ENCODE measurements around the gene TBCB.
"Not testable (repeated sequence)": the region's sequence is repeated elsewhere in the genome, so short reads cannot be mapped to it uniquely, and the experiment has no call there.

TBCB gene

DNA sequence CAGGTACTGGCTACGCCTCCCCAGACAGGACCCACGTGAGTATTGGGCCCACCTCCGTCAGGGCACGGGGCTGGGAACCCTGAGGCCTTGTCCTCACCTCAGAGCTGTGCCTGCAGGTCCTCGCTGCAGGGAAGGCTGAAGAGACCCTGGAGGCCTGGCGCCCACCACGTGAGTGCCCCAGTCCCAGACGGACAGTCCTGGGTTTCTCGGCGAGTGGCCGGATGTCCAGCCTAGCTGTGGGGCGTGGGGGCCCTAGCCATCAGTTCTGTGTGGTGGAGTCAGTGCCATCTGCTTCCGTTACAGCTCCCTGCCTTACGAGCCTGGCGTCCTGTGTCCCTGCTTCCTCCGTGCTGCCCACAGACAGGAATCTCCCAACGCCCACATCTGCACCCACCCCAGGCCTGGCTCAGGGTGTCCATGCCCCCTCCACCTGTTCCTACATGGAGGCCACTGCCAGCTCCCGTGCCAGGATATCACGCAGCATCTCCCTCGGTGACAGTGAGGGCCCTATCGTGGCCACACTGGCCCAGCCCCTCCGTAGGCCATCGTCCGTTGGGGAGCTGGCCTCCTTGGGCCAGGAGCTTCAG lies 12.1 kb upstream of the TBCB start:
- no peak for DNase-seq

GRCh38 chr19:36103842-36104552 lies 11.3 kb upstream of the TBCB start:
- DNase-seq: no peak

DNA sequence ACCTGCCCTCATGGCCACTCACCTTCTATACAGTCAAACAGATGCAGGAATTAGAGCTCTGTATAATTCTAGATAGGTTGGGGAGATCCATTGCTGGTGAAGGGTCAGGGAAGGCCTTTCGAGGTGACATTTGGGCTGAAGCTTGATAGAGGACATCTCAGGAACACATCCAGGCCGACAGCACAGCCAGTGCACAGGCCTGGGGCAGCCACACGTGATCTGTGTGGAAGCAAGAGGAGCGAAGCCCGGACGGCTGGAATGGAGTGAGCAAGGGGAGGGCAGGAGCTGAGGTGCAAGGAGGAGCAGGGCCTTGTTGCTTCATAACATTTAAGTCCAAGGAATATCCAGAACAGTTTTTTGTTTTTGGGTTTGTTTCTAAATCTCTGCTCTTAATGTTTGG lies 8.8 kb upstream of the TBCB start:
- no peak for DNase-seq

GRCh38 chr19:36106991-36107390 lies 8.3 kb upstream of the TBCB start:
- DNase-seq: no peak

- no peak for DNase-seq
Observed at GRCh38 chr19:36108684-36109083, 6.6 kb upstream of the TBCB start.

DNA sequence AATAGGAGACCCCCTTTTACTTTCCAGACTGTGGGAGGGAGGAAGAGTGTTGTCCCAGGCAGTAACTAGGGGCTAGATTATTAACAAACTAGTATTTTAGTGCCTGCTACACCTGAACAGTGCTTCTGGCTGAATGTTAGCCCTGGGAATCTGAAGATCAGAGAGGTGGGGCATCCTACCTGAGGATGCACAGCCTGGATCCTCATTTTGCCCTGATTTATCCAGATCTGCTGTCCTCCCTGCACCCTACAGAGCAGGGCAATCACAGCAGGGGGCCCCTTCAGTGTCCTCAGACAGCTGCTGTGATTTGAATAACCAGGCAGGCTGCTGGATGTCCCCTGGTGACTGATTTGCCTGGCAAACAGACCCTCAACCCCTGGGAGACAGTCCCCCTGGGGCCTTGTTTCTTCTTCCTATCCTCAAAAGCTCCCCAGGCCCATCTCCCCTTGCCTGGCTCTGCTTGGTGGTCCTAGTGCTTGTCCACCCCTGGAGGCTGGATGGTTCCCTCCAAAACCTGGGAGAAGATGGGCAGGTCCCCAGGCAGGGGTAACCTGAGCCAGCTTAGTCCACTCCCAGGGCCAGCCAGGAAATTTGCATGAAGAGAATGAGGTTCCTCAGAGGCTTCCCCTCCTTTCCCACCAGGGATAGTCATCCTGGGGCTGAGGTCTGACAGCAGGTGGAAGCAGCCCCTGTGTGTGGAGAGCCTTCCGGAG lies 4.6 kb upstream of the TBCB start, which contains the start of gene OVOL3:
TSS of gene OVOL3 (plus strand) at position 657 of the 713 bp plus-strand sequence. CDS start 60 bp downstream, outside the sequence.
- no peak for DNase-seq

GRCh38 chr19:36111200-36111539 lies 4.1 kb upstream of the TBCB start:
- DNase-seq: no peak

DNA sequence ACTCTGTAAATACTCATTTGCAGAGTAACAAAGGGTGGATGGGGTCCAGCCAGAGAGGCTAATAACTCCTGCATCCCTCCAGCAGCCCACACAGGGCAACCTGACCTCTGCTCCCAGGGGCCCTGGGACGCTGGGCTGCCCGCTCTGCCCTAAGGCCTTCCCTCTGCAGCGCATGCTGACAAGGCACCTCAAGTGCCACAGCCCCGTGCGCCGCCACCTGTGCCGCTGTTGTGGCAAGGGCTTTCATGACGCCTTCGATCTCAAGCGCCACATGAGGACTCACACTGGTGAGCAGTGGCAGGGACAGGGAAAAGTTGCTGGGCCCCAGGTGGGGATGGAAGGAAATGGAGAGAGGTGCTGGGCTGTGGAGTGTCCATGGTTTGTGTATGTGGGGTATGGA lies 2.6 kb upstream of the TBCB start:
- DNase-seq: no peak

GRCh38 chr19:36113425-36113824 lies 1.8 kb upstream of the TBCB start:
- no peak for DNase-seq

DNA sequence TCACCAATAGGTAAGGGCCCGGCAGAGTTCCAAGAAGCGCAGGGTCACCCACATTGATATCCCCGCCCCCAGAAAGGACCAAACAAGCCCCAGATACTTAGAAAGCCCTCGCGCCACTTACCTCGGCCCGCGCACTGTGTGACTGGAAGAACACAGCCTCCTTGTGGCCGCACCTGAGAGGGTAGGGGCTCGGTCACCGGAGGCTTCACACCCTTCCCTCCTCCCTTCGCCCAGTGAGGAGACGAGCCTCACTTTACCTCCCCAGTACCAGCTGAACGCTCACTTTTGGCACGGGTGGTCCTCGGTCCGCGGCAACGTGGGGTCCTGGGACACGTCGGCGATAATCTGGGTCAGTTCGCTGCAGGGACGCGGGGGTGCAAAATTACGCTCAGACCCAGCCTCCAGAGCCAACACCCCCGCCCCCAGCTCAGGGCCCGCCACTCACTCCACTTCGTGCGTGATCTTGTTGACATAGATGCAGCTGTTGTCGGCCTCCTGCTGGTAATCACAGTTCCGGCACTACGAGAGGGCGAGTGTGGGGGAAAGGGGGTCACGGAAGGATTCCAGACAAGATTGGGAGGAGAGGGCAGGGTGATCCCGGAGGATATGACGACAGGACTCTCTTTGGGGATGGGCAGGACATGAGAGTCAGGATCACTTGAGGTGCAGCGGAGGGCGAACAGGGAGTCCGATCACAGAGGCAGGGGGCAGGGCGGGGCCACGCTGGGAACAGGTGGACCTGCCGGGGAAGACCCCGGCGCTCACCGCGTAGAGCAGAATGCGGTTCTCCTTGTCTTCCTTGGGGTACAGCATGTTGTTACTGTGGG lies 1.2 kb upstream of the TBCB start:
- no peak for DNase-seq

DNA sequence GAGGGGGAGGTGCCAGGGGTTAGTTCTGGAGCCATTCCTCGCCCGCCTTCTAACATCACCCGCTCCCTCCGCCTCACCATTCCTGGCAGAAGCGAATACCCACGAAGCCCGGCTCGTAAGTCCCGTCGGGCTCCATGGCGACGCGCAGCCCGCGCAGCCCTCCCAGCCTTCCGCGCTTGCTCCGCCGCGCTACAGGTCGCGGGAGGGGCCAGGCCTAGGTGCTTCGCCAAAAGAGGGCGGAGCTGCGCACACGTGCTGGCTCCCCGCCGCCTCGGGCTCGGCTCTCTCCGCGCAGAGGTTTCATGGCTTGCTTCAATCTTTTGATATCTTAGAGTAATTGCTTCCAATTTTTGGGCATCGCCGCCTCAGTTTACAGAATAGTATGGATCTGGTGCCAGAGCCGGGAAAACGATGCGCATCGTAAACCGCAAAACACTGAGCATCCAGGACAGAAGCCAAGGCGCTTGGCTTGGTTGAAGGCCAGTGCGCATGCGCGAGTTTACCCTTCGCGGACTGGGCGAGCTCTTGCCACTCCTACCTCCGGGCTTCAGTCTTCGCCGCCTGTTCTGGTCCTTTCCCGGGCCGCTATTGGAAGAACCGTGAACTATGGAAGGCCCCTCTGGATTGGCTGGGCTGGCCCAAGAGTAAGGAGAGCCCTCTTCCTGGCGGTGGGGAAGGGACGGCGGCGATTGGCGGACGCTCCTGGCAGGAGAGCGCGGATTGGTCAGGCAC lies 381 bp upstream of the TBCB start, which contains the start of gene POLR2I:
TSS of gene POLR2I (minus strand) at position 155 of the 732 bp plus-strand sequence. CDS start at position 136, 19 bp downstream.
- DNase-seq: peak; percentile 100

DNA sequence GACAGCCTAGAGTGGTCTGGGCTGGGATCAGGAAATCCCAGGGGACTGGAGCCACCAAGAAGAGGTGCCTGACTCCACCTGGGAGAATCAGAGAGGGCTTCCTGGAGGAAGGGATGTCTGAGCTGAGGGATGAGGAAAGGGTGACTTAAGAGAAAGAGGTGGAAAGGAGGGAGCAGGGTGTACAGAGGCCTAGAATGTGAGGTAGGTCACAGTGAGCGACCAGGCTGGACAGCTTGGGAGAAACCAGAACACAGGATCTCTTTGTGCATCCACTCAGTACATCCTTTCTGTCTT lies 1.0 kb downstream of the TBCB start:
- DNase-seq: no peak

DNA sequence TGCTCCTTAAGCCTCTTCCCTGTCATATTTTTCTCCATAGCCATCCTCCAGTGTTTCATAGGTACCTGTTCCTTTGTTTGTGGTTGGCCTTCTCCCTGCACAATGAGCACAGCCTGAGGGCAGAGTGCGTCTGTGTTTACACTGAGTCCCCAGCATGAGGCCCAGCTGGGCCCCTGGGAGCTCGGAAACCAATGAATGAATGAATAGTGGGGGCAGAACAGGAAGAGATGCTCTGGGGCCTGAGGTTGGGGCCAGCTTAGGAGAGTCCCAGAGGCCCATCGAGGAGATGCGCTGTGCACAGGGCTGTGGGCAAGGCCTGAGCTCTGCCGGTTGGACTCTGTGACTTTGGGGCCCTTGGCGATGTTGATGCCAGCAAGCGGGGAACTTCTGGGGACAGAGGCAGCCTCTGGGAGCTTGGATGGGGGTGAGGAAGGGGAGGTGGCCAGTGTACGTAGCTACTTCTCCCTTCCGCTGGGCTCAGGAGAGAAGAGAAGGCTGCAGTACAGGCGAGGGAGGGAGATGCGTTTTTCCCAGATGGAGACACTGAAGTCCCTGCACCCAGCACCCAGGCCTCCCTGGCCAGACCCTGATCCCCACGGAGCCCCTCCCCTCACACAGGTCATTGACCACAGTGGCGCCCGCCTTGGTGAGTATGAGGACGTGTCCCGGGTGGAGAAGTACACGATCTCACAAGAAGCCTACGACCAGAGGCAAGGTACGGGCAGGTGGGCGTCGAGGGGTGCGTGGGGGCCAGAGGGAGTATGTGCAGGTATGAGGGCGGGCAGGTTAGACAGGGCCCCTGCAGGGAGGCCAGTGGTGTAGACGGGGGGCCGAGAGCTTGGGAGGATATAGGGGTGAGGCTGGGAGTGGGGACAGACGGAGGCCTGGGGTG lies 5.1 kb downstream of the TBCB start:
- DNase-seq: no peak

DNA sequence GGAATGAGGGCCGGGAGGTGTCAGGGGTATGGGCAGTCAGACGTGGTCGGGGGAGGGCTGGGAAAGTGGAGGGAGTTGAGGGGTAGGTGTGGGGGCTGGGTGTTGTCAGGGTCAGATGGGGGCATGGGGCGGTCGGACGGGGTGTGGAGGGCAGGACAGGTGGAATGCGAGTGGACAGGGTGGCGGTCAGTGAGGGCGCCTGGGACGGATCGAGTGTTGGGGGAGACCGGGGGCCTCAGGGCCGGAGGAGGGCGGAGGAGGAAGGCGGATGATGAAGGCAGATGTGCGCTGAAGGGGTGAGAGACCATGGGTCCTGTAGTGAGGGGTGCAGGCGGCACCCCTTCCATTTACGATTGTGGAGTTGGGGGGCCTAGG lies 5.7 kb downstream of the TBCB start:
- DNase-seq: no peak

- peak; percentile 12 to 17 for DNase-seq
Observed at GRCh38 chr19:36121486-36122124, 6.3 kb downstream of the TBCB start.

DNA sequence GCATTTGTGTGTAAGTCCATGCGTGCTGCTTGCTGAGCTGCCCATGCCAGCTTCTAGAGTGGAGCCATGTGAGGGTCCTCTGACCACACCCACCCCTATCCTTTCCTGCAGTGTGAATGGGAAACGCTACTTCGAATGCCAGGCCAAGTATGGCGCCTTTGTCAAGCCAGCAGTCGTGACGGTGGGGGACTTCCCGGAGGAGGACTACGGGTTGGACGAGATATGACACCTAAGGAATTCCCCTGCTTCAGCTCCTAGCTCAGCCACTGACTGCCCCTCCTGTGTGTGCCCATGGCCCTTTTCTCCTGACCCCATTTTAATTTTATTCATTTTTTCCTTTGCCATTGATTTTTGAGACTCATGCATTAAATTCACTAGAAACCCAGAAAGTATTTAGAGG lies 10.3 kb downstream of the TBCB start:
- no peak for DNase-seq

- DNase-seq: peak; percentile 85 to 86
Observed at GRCh38 chr19:36128392-36128736, 13.1 kb downstream of the TBCB start.

DNA sequence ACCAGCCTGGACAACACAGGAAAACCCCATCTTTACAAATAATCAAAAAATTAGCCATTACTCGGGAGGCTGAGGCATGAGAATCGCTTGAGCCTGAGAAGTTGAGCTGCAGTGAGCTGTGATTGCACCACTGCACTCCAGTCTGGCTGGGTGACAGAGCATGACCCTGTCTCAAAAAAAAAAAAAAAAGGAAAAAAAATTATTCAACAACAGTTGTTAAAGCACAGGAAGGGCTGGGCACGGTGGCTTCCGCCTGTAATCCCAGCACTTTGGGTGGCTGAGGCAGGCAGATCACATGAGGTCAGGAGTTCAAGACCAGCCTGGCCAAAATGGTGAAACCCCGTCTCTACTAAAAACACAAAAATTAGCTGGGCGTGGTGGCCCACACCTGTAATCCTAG lies 16.0 kb downstream of the TBCB start:
- DNase-seq: not testable (repeated sequence)

DNA sequence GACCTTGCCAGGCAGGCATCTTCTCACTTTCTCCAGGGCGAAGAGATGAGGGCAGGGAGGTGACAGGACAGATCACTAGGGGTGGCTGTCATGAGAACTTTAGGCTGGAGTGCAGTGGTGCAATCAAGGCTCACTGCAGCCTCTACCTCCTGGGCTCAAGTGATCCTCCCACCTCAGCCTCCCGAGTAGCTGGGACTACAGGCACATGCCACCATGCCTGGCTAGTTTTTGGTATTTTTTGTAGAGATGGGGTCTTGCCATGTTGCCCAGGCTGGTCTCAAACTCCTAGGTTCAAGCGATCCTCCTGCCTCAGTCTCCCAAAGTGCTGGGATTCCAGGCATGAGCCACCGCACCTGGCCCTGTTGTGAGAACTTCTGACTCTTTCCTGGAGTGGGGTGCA lies 19.6 kb downstream of the TBCB start:
- not testable (repeated sequence) for DNase-seq

GRCh38 chr19:36136964-36137686 lies 21.9 kb downstream of the TBCB start:
- DNase-seq: no peak

DNA sequence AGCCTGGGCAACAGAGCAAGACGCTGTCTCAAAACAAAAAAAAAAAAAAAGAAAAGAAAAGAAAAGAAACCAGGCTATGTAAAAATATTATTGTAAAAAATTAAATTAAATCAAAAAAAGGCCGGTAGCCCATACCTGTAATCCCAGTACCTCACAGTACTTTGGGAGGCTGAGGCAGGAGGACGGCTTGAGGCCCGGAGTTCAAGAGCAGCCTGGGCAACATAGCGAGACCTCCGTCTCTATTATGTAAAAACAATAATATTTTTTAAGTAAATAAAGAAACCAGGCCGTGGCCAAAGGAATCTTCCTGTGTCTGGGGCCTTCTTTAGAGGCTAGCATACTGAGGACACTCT lies 23.8 kb downstream of the TBCB start:
- DNase-seq: no peak
